OCI-LY7 (cell line): ENCODE data around the gene CCDC148. TPM values are rescaled to one million over a fixed set of nuclear protein-coding genes. Genes with fewer than 3 reads are reported as not detected.

Source experiments
- BruUV-seq: library from RNA; stranded (reverse); fragments of 400-500 nt; replicated peaks from 2 replicates; lab custom pipeline; 2021; lab: Mats Ljungman, UMichigan
- CTCF ChIA-PET: fragments of 300-600 bp; sonication (Branson Sonifier 250); formaldehyde crosslinking; loops from one replicate; lab custom pipeline; 2022; ENCODE audit warnings: antibody characterized with exemption; ENCODE audit not compliant: unreplicated experiment; lab: Charles Lee
- POLR2A ChIA-PET: fragments of 300-600 bp; sonication (Branson Sonifier 250); formaldehyde crosslinking; loops from one replicate; lab custom pipeline; 2022; ENCODE audit warnings: antibody characterized with exemption; lab: Charles Lee
- DNase-seq: peaks from one replicate; pipeline ENCODE4 v3.0.0-alpha.2; 2015; ENCODE audit warnings: low spot score
- H2AFZ ChIP-seq: fragments of 200-600 bp; sonication (generic), shearing (Covaris generic); 2 replicates; pipeline ENCODE4 v1.6.1; 2014; ENCODE audit warnings: mild to moderate bottlenecking, antibody characterized with exemption, low read length, moderate library complexity
- H3K27ac ChIP-seq: fragments of 200-600 bp; sonication (generic); 2 replicates; pipeline ENCODE4 v1.5.1; 2014; ENCODE audit warnings: mixed run types, low read depth, mild to moderate bottlenecking, moderate library complexity, low read length, inconsistent platforms; ENCODE audit not compliant: poor library complexity, severe bottlenecking
- H3K36me3 ChIP-seq: fragments of 200-600 bp; sonication (generic); 2 replicates; pipeline ENCODE4 v1.6.1; 2014; ENCODE audit warnings: mild to moderate bottlenecking, antibody characterized with exemption, low read length, moderate library complexity, mixed read lengths; ENCODE audit not compliant: insufficient read depth
- H3K4me1 ChIP-seq: fragments of 200-600 bp; sonication (generic); 2 replicates; pipeline ENCODE4 v1.5.1; 2014; ENCODE audit warnings: mild to moderate bottlenecking, low read length; ENCODE audit not compliant: insufficient read depth, poor library complexity, severe bottlenecking
- H3K4me2 ChIP-seq: fragments of 200-600 bp; sonication (generic); 2 replicates; pipeline ENCODE4 v1.6.1; 2014; ENCODE audit warnings: mild to moderate bottlenecking, low read length
- H3K4me3 ChIP-seq: fragments of 200-600 bp; sonication (generic); 2 replicates; pipeline ENCODE4 v1.5.1; 2014; ENCODE audit warnings: mild to moderate bottlenecking, low read depth, low read length; ENCODE audit not compliant: poor library complexity, severe bottlenecking
- H3K79me2 ChIP-seq: fragments of 200-600 bp; sonication (generic); 2 replicates; pipeline ENCODE4 v1.6.1; 2016; ENCODE audit warnings: low read depth, mild to moderate bottlenecking, low read length, moderate library complexity, mixed read lengths; ENCODE audit not compliant: insufficient read depth
- H3K9me2 ChIP-seq: fragments of 200-600 bp; sonication (generic); 2 replicates; pipeline ENCODE4 v1.6.1; 2016; ENCODE audit warnings: mild to moderate bottlenecking, low read length, mixed read lengths; ENCODE audit not compliant: insufficient read depth
- H3K9me3 ChIP-seq: fragments of 200-600 bp; sonication (generic); 2 replicates; pipeline ENCODE4 v1.6.1; 2014; ENCODE audit warnings: mild to moderate bottlenecking, mixed run types, low read length, mixed read lengths
- H4K20me1 ChIP-seq: fragments of 200-600 bp; sonication (generic); 2 replicates; pipeline ENCODE4 v1.6.1; 2014; ENCODE audit warnings: mild to moderate bottlenecking, antibody characterized with exemption, low read length, moderate library complexity, mixed read lengths; ENCODE audit not compliant: insufficient read depth
- EZH2phosphoT487 ChIP-seq: fragments of 200-600 bp; sonication (generic); IDR thresholded peaks from 2 replicates; pipeline ENCODE4 v1.6.1; 2018; ENCODE audit warnings: low read depth, borderline replicate concordance, mild to moderate bottlenecking, mixed run types, antibody characterized with exemption, low read length, moderate library complexity, mixed read lengths
- intact Hi-C: fragments of 100-400 bp; cut with micrococcal nuclease; formaldehyde crosslinking; loops from one replicate; pipeline ENCODE4 v1.10.0; 2022; ENCODE audit not compliant: unreplicated experiment
- total RNA-seq, 2 experiments: library from RNA; depleted of rRNA in 1 of 2; stranded (reverse); fragments of >200 nt in 1 of 2; shearing (Covaris generic) in 1 of 2; gene quantifications; 2 replicates each; pipeline ENCODE4 v1.2.3, GENCODE V29; 2014 to 2022
- TF ChIP-seq, protein P1 (sequence below): fragments of 200-600 bp; sonication (generic); conservative IDR thresholded peaks from 2 replicates; pipeline ENCODE4 v1.5.1; 2014; ENCODE audit warnings: mild to moderate bottlenecking, antibody characterized with exemption, low read length, moderate library complexity, mixed read lengths

Gene CCDC148
- total RNA-seq, 2 experiments from 2014 or later: 0.19 to 0.99 TPM

DNA sequence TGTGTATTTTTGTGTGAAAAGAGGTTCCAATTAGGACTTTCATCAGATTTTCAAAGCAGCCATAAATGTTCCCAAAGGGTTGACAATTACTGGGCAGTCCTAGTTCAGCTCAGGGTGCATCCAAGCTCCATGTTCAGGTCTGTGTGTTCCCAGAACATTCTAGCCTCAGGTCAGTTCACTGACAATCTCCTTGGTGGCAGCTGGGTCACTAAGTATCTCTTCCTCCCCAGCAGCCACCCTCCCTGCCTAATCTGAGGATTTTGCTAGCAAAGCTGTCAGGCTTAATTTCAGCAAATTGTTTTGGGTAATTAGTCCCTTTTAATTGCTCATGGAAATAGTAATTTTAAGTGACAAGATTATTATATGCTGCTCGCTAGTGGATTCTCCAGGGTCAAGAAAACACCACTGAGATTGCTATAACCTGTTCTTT, 325.1 kb downstream of the CCDC148 start:
- H3K36me3 ChIP-seq: no peaks in the 10 kb centered on the region
- no peaks in the 10 kb centered on the region for H3K79me2 ChIP-seq
- no peak for DNase-seq
- no peak overlapping the region for H2AFZ ChIP-seq
- ChIA-PET POLR2A (interaction anchor here (1.1 kb wide), 1 partner anchor 47 kb away, joined by 3 read pairs; no protein-coding TSS in a partner anchor), CTCF (no interaction called here)
- no peaks in the 10 kb centered on the region for H3K4me1 ChIP-seq
- no peaks in the 10 kb centered on the region for H3K9me3 ChIP-seq
- TF ChIP-seq, protein P1, sequence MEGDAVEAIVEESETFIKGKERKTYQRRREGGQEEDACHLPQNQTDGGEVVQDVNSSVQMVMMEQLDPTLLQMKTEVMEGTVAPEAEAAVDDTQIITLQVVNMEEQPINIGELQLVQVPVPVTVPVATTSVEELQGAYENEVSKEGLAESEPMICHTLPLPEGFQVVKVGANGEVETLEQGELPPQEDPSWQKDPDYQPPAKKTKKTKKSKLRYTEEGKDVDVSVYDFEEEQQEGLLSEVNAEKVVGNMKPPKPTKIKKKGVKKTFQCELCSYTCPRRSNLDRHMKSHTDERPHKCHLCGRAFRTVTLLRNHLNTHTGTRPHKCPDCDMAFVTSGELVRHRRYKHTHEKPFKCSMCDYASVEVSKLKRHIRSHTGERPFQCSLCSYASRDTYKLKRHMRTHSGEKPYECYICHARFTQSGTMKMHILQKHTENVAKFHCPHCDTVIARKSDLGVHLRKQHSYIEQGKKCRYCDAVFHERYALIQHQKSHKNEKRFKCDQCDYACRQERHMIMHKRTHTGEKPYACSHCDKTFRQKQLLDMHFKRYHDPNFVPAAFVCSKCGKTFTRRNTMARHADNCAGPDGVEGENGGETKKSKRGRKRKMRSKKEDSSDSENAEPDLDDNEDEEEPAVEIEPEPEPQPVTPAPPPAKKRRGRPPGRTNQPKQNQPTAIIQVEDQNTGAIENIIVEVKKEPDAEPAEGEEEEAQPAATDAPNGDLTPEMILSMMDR: no peak
- TF ChIP-seq EZH2phosphoT487: no peak
- H3K27ac ChIP-seq: no peak overlapping the region
- H3K4me3 ChIP-seq: no peak overlapping the region
- H3K9me2 ChIP-seq: no peaks in the 10 kb centered on the region
- H3K4me2 ChIP-seq: no peak overlapping the region
- intact Hi-C loops: no loop called here
- no peaks in the 10 kb centered on the region for H4K20me1 ChIP-seq
- no TSS peak for BruUV-seq

DNA sequence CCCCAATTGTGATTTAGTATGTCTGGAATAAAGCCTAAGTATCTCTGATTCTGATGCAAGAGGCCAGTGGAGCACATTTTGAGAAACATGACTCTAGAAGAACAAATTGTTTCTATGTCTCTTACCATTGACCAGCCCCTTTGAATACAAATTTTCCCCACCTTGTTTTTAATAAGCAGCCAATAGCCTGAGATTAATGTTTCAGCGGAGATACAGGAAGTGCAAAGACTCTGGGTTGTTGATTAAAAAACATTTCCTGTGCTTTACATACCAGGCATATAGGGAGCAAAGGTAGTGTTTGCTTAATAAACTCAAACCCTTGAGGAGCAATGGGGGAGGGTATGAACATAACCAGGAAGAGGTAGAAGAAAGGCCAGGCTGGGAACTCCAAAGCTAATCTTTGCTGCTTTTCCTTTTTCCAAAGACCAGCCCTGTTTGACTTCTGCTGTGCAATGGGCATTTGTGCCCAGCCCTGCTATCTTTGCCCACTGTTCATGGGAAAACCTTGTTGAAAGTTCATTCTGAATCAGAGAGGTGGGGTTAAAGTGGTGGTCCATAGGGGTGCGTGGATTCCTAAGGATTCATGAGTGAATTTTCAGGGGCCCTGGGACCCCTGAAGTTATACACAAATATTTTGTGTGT, 325.6 kb downstream of the CCDC148 start:
- H4K20me1 ChIP-seq: no peaks in the 10 kb centered on the region
- no peak overlapping the region for H3K4me2 ChIP-seq
- H3K4me3 ChIP-seq: no peak overlapping the region
- no peaks in the 10 kb centered on the region for H3K9me2 ChIP-seq
- no peak for DNase-seq
- no peak overlapping the region for H2AFZ ChIP-seq
- BruUV-seq: no TSS peak
- H3K79me2 ChIP-seq: no peaks in the 10 kb centered on the region
- CTCF ChIA-PET: no interaction called here
- intact Hi-C loops: no loop called here
- H3K9me3 ChIP-seq: no peaks in the 10 kb centered on the region
- POLR2A ChIA-PET: interaction anchor here (1.1 kb wide), 1 partner anchor 47 kb away, joined by 3 read pairs; no protein-coding TSS in a partner anchor
- no peaks in the 10 kb centered on the region for H3K36me3 ChIP-seq
- no peak for TF ChIP-seq EZH2phosphoT487
- TF ChIP-seq, protein P1: no peak
- H3K27ac ChIP-seq: no peak overlapping the region
- H3K4me1 ChIP-seq: no peaks in the 10 kb centered on the region

DNA sequence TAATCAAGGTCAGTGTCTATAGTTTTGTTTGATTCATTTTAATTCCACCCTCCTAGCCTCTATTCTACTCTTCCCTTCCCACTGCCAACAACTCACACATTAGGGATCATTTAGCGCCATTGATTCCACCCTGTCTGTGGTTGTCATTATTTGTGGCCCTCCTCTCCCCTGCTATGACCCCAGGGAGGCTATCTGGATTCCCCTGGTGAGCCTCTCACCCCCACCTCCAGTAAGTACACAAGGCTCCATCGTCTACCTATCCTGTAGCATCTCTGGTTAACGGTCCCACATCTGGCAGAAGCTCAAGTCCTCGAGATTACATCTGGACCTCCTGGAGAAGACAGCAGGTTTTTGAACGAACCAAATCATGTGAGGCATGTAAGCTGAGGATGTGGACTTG, 327.5 kb downstream of the CCDC148 start:
- Histone ChIP-seq H3K79me2 (no peaks in the 10 kb centered on the region), H3K4me1 (no peaks in the 10 kb centered on the region), H3K4me2 (no peak overlapping the region), H3K36me3 (no peaks in the 10 kb centered on the region), H2AFZ (no peak overlapping the region), H4K20me1 (no peaks in the 10 kb centered on the region), H3K9me2 (no peaks in the 10 kb centered on the region), H3K9me3 (no peaks in the 10 kb centered on the region), H3K4me3 (no peak overlapping the region), H3K27ac (no peak overlapping the region)
- ChIA-PET CTCF (no interaction called here), POLR2A (interaction anchor here (0.6 to 0.8 kb wide), 2 partner anchors 12 to 241 kb away, joined by 3 to 4 read pairs; no protein-coding TSS in a partner anchor)
- intact Hi-C loops: no loop called here
- DNase-seq: no peak
- TF ChIP-seq EZH2phosphoT487: no peak
- TF ChIP-seq, protein P1: no peak
- no TSS peak for BruUV-seq
